ENCODE results near the gene KMT2C. TPM values are rescaled to one million over a fixed set of nuclear protein-coding genes. Genes with fewer than 3 reads are reported as not detected.

The KMT2C gene
- total RNA-seq, 3 donors from 2014 or later (not counting 1 experiment from before 2014, with no cell fraction given): 159 to 177 (median 167) TPM

DNA sequence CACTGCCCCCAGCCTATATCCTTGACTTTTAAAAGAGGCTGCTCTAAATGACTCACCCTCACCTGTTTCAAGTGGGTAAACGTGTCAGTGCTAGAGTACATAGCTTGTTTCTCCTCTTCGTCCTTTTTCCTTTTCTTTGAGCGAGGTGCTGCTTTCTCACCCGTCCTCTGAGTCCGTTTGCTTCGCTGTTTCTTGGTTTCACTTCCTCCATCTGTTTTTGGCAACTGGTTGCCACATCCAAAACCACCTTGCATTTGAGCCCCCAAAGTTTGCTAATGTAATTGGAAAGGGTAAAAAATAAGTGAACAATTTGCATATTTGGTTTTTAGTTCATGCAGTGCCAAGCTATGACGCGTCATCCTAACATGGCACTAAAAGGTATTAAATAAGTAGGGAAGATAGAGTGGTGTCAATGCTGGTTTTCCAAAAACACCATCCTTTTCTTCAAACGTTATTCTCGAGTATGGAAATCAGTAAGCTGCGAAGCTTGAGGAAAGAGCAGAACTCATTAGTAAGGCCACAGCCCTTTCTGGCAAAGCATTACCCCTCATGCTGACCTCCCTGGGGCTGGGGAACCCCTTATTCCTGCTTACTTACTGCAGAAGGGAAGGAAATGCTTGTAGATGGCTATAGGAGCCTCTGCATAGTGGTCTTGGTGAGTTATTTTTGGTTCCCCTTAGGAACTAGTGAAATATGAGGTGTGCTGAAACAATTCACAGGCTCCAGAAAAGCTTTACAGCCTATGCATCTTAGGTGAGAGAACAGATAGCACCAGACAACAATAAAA is 276.8 kb downstream of the KMT2C start:
- ATAC-seq (peak in 1 of 3 donors; percentile 21), DNase-seq (no peak)
- Histone ChIP-seq H3K27me3 (ENCODE audit: control insufficient read depth, insufficient read depth, low read length) (no peaks in the 10 kb centered on the region), H3K4me1 (ENCODE audit: control insufficient read depth, insufficient read depth, low read length) (peaks cover 5% of the 10 kb centered on the region), H3K27ac (ENCODE audit: low read length) (peak overlapping the region; percentile 54), H3K4me3 (ENCODE audit: low read length) (no peak overlapping the region), H3K36me3 (ENCODE audit: control insufficient read depth, insufficient read depth, low read length) (peaks cover 66% of the 10 kb centered on the region), H3K9me3 (ENCODE audit: control insufficient read depth, insufficient read depth, low read length) (no peaks in the 10 kb centered on the region)
- Mint-ChIP-seq H3K27me3 (ENCODE audit: low read depth in 2 of 2) (no peaks in the 10 kb centered on the region), H3K27ac (peak overlapping the region; percentile 4 to 53), H3K36me3 (peaks cover 29% of the 10 kb centered on the region), H3K4me1 (peaks cover 7 to 13% of the 10 kb centered on the region in 2 donors), H3K9me3 (no peaks in the 10 kb centered on the region), H3K4me3 (no peak overlapping the region)
- intact Hi-C loops (cut with micrococcal nuclease): no loop called here
- WGBS (ENCODE audit: insufficient coverage): 35% methylated on average over 11 of the region's 11 CpGs
- TF ChIP-seq, protein P1, sequence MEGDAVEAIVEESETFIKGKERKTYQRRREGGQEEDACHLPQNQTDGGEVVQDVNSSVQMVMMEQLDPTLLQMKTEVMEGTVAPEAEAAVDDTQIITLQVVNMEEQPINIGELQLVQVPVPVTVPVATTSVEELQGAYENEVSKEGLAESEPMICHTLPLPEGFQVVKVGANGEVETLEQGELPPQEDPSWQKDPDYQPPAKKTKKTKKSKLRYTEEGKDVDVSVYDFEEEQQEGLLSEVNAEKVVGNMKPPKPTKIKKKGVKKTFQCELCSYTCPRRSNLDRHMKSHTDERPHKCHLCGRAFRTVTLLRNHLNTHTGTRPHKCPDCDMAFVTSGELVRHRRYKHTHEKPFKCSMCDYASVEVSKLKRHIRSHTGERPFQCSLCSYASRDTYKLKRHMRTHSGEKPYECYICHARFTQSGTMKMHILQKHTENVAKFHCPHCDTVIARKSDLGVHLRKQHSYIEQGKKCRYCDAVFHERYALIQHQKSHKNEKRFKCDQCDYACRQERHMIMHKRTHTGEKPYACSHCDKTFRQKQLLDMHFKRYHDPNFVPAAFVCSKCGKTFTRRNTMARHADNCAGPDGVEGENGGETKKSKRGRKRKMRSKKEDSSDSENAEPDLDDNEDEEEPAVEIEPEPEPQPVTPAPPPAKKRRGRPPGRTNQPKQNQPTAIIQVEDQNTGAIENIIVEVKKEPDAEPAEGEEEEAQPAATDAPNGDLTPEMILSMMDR (IDR thresholded peaks at IDR 0.05): no peak

DNA sequence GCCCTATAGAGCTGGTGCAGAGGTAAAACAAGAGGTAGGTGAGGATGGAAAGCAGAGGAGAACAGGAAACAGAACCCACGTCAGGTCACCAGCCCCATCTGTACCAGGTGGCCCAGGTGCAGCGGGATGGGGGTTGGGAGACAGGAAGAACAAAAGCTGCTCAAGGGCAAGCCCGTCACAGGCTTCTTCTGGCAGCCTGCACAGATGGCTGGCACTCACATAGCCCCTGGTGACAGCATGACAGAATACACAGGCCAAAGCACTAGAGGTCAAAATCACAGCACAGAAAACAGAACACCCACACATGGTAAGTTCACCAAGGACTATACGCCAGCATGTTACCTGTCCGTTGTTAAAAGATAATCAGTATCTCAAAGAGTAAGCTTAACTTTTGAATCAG is 283.5 kb downstream of the KMT2C start:
- H3K9me3 ChIP-seq (ENCODE audit: control insufficient read depth, insufficient read depth, low read length): no peaks in the 10 kb centered on the region
- Mint-ChIP-seq H3K36me3 (peaks cover 30% of the 10 kb centered on the region), H3K27ac (no peak overlapping the region), H3K4me1 (no peaks in the 10 kb centered on the region), H3K27me3 (ENCODE audit: low read depth in 2 of 2) (no peaks in the 10 kb centered on the region), H3K4me3 (no peak overlapping the region), H3K9me3 (no peaks in the 10 kb centered on the region)
- no peak overlapping the region for H3K27ac ChIP-seq (ENCODE audit: low read length)
- no peaks in the 10 kb centered on the region for H3K4me1 ChIP-seq (ENCODE audit: control insufficient read depth, insufficient read depth, low read length)
- intact Hi-C loops (cut with micrococcal nuclease): no loop called here
- TF ChIP-seq, protein P1 (IDR thresholded peaks at IDR 0.05): no peak
- 92% methylated on average over 5 of the region's 5 CpGs for WGBS (ENCODE audit: insufficient coverage)
- H3K27me3 ChIP-seq (ENCODE audit: control insufficient read depth, insufficient read depth, low read length): no peaks in the 10 kb centered on the region
- peaks cover 83% of the 10 kb centered on the region for H3K36me3 ChIP-seq (ENCODE audit: control insufficient read depth, insufficient read depth, low read length)
- ATAC-seq: no peak
- DNase-seq: no peak
- no peak overlapping the region for H3K4me3 ChIP-seq (ENCODE audit: low read length)

DNA sequence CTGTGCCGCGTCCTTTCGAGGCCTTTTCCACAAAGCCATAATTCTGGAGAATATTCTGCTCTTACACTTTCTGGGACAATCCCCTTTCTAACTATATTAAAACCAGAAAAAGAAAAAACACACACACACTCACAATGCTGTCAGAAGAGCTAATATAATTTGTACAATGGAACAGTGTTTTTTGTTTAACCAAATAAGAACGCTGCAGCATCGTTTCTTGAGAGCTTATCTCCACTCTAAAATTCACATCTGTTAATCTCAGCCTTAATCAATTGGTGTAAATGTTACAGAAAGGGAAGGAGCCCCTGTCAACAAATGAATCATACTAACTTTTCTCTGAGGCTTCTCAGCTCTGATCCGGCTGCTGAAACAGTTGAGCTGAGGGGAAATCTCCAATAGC is 286.4 kb downstream of the KMT2C start:
- Mint-ChIP-seq H3K4me1 (peaks cover 15 to 16% of the 10 kb centered on the region in 2 donors), H3K9me3 (no peaks in the 10 kb centered on the region), H3K4me3 (no peak overlapping the region), H3K36me3 (peaks cover 23% of the 10 kb centered on the region), H3K27me3 (ENCODE audit: low read depth in 2 of 2) (no peaks in the 10 kb centered on the region), H3K27ac (peak overlapping the region in 1 of 2 donors; percentile 15)
- Histone ChIP-seq H3K27ac (ENCODE audit: low read length) (no peak overlapping the region), H3K27me3 (ENCODE audit: control insufficient read depth, insufficient read depth, low read length) (no peaks in the 10 kb centered on the region), H3K9me3 (ENCODE audit: control insufficient read depth, insufficient read depth, low read length) (no peaks in the 10 kb centered on the region), H3K4me1 (ENCODE audit: control insufficient read depth, insufficient read depth, low read length) (peaks cover 8% of the 10 kb centered on the region), H3K4me3 (ENCODE audit: low read length) (no peak overlapping the region), H3K36me3 (ENCODE audit: control insufficient read depth, insufficient read depth, low read length) (peaks cover 82% of the 10 kb centered on the region)
- TF ChIP-seq, protein P1 (IDR thresholded peaks at IDR 0.05): no peak
- DNase-seq (no peak), ATAC-seq (no peak)
- WGBS (ENCODE audit: insufficient coverage): 96% methylated on average over 4 of the region's 6 CpGs
- intact Hi-C loops (cut with micrococcal nuclease): no loop called here

Data from natural killer cell (primary cell).